HepG2 (cell line): ENCODE data around the gene NPC1. TPM values are rescaled to one million over a fixed set of nuclear protein-coding genes. Genes with fewer than 3 reads are reported as not detected.

Source experiments
- ATAC-seq: fragments of 200-7000 bp; cut with Tn5 transposase; 3 replicates; pipeline ENCODE4 v1.9.1; 2020; ENCODE audit warnings: mild to moderate bottlenecking, moderate library complexity
- BruUV-seq: library from RNA; stranded (reverse); fragments of 400-500 nt; replicated peaks from 2 replicates; lab custom pipeline; 2021; lab: Mats Ljungman, UMichigan
- CTCF ChIA-PET: fragments of 300-600 bp; formaldehyde crosslinking; extraction: SDS; loops from one replicate; lab custom pipeline; 2021; ENCODE audit warnings: low total read pairs, inconsistent platforms, low intra/inter-chr PET ratio; lab: Yijun Ruan, JAX
- POLR2A ChIA-PET: fragments of 350-600 bp; sonication (Branson Sonifier 250); formaldehyde crosslinking; loops from one replicate; lab custom pipeline; 2020; ENCODE audit warnings: antibody characterized with exemption, inconsistent platforms; lab: Yijun Ruan, JAX
- DNase-seq: peaks from one replicate; pipeline ENCODE4 v3.0.0-alpha.2; 2015; ENCODE audit warnings: low spot score
- FAIRE-seq: peaks from 3 replicates; lab custom pipeline; 2011; peaks lifted over from hg19 to GRCh38; lab: Jason Lieb, UNC
- H2AFZ ChIP-seq: one replicate; pipeline ENCODE4 v1.6.1; 2011; ENCODE audit warnings: low read length, inconsistent platforms
- H3K27ac ChIP-seq: fragments of 300-600 bp; 3 replicates; pipeline ENCODE4 v1.8.0; 2011; ENCODE audit warnings: mixed run types, mild to moderate bottlenecking, mixed read lengths, low read length, inconsistent platforms; ENCODE audit not compliant: insufficient read depth; ENCODE audit errors: extremely low read length
- H3K27me3 ChIP-seq, 2 experiments: fragments of 200-600 bp in 1 of 2; 2 replicates in 1 of 2; 3 replicates in 1 of 2; pipeline versions ENCODE4 v1.6.0 to v1.8.0; 2011; ENCODE audit warnings: low read length in 2 of 2, mild to moderate bottlenecking in 2 of 2, moderate library complexity in 2 of 2, inconsistent platforms in 1 of 2; ENCODE audit not compliant: insufficient read depth in 2 of 2, control insufficient read depth in 1 of 2
- H3K36me3 ChIP-seq, 2 experiments: fragments of 200-600 bp in 1 of 2; replicated peaks in 1 of 2; 2 replicates in 1 of 2; 3 replicates in 1 of 2; pipeline versions ENCODE4 v1.5.1 to v1.8.0; 2011; ENCODE audit warnings: low read length in 2 of 2, inconsistent platforms in 1 of 2; ENCODE audit not compliant: insufficient read depth in 2 of 2, control insufficient read depth in 1 of 2
- H3K4me1 ChIP-seq: 2 replicates; pipeline ENCODE4 v1.5.1; 2012; ENCODE audit warnings: low read length, inconsistent platforms; ENCODE audit not compliant: insufficient read depth
- H3K4me2 ChIP-seq: 2 replicates; pipeline ENCODE4 v1.6.0; 2011; ENCODE audit warnings: low read depth, low read length, inconsistent platforms
- H3K4me3 ChIP-seq, 3 experiments: fragments of 200-600 bp in 1 of 3; sonication (generic), shearing (Covaris generic) in 1 of 3; replicated peaks in 1 of 3; 2 replicates each; pipeline ENCODE4 v1.5.1; 2011 to 2016; ENCODE audit warnings: low read length in 3 of 3, inconsistent platforms in 2 of 3, low read depth in 2 of 3, mild to moderate bottlenecking in 2 of 3, control low read depth in 1 of 3, mixed read lengths in 1 of 3; ENCODE audit not compliant: insufficient read depth in 1 of 3
- H3K79me2 ChIP-seq: one replicate; pipeline ENCODE4 v1.6.1; 2011; ENCODE audit warnings: low read length, inconsistent platforms; ENCODE audit not compliant: insufficient read depth
- H3K9ac ChIP-seq: 2 replicates; pipeline ENCODE4 v1.6.0; 2011; ENCODE audit warnings: mild to moderate bottlenecking, low read depth, low read length, inconsistent platforms; ENCODE audit not compliant: insufficient read depth
- H3K9me3 ChIP-seq: 2 replicates; pipeline ENCODE4 v1.5.1; 2012; ENCODE audit warnings: mild to moderate bottlenecking, low read length
- H4K20me1 ChIP-seq: 2 replicates; pipeline ENCODE4 v1.6.0; 2011; ENCODE audit warnings: inconsistent platforms, mild to moderate bottlenecking, low read length, moderate library complexity; ENCODE audit not compliant: insufficient read depth
- FOSL2 ChIP-seq: sonication (generic); formaldehyde crosslinking; IDR thresholded peaks from 2 replicates; pipeline ENCODE4 v1.4.0; 2020; ENCODE audit warnings: missing genetic modification reagents
- FOXP1 ChIP-seq, 2 experiments: fragments of 450-650 bp in 1 of 2; IDR thresholded peaks; 2 replicates each; pipeline ENCODE4 v1.6.1; 2017 to 2018; ENCODE audit warnings: antibody characterized with exemption in 1 of 2
- IRF2 ChIP-seq: IDR thresholded peaks from 2 replicates; pipeline ENCODE4 v1.6.1; 2018; ENCODE audit warnings: missing genetic modification reagents, missing compliant biosample characterization
- KDM5A ChIP-seq: fragments of 200-600 bp; sonication (generic); IDR thresholded peaks from 2 replicates; pipeline ENCODE4 v1.7.0; 2018; ENCODE audit warnings: antibody characterized with exemption, mild to moderate bottlenecking, low read length, borderline replicate concordance
- MIXL1 ChIP-seq: IDR thresholded peaks from 2 replicates; pipeline ENCODE4 v1.6.1; 2016
- SAP130 ChIP-seq: IDR thresholded peaks from 2 replicates; pipeline ENCODE4 v1.6.1; 2016; ENCODE audit warnings: low read depth
- SMC3 ChIP-seq: IDR thresholded peaks from 2 replicates; pipeline ENCODE4 v1.6.1; 2011; ENCODE audit warnings: low read length, improper control_type of control experiment
- SP4 ChIP-seq: sonication (generic); formaldehyde crosslinking; IDR thresholded peaks from 2 replicates; pipeline ENCODE4 v1.8.1; 2023; ENCODE audit warnings: mild to moderate bottlenecking, missing genetic modification reagents
- TCF7 ChIP-seq: sonication (generic); IDR thresholded peaks from 2 replicates; pipeline ENCODE4 v1.6.1; 2016; ENCODE audit warnings: antibody characterized with exemption, low read depth
- TGIF2 ChIP-seq: IDR thresholded peaks from 2 replicates; pipeline ENCODE4 v1.6.1; 2016; ENCODE audit warnings: control low read depth, missing compliant biosample characterization
- XRCC5 ChIP-seq: fragments of 200-400 bp; formaldehyde crosslinking; optimal IDR thresholded peaks from 2 replicates; pipeline ENCODE3; 2017; ENCODE audit warnings: mild to moderate bottlenecking, low read length
- YEATS2 ChIP-seq: sonication (generic); formaldehyde crosslinking; IDR thresholded peaks from 2 replicates; pipeline ENCODE4 v1.4.0; 2020; ENCODE audit warnings: missing genetic modification reagents, borderline replicate concordance
- ZNF138 ChIP-seq: sonication (generic); formaldehyde crosslinking; IDR thresholded peaks from 2 replicates; pipeline ENCODE4 v1.5.0; 2020; ENCODE audit warnings: mild to moderate bottlenecking, low read depth, missing genetic modification reagents
- ZNF260 ChIP-seq: sonication (generic); formaldehyde crosslinking; IDR thresholded peaks from 2 replicates; pipeline ENCODE4 v1.4.0; 2020; ENCODE audit warnings: missing genetic modification reagents, low read depth, mild to moderate bottlenecking, borderline replicate concordance
- ZNF264 ChIP-seq: sonication (generic); formaldehyde crosslinking; IDR thresholded peaks from 2 replicates; pipeline ENCODE4 v1.4.0; 2020; ENCODE audit warnings: missing genetic modification reagents
- ZNF615 ChIP-seq: sonication (generic); formaldehyde crosslinking; IDR thresholded peaks from 2 replicates; pipeline ENCODE4 v1.5.0; 2020; ENCODE audit warnings: mild to moderate bottlenecking, missing genetic modification reagents, borderline replicate concordance
- ZNF850 ChIP-seq: sonication (generic); formaldehyde crosslinking; conservative IDR thresholded peaks from 2 replicates; pipeline ENCODE4 v1.9.0; 2021; ENCODE audit warnings: mild to moderate bottlenecking, missing genetic modification reagents
- WGBS: methylation state at CpG from one replicate; pipeline ENCODE4 v1.1.6; 2017; ENCODE audit warnings: low lambda C conversion rate; 5-methylcytosine and 5-hydroxymethylcytosine counted together
- in situ Hi-C: cut with HindIII; loops from 2 replicates; pipeline ENCODE4 v1.10.0; 2017; ENCODE audit warnings: low pct_unique_long_range_greater_than_20kb; ENCODE audit not compliant: extremely low pct_ligation_motif_present
- intact Hi-C: fragments of 100-400 bp; cut with micrococcal nuclease; formaldehyde crosslinking; loops from one replicate; pipeline ENCODE4 v1.10.0; 2022; ENCODE audit not compliant: unreplicated experiment
- polyA plus RNA-seq, 8 experiments: library from polyadenylated mRNA; depleted of rRNA in 3 of 8; stranded (reverse) in 7 of 8; unstranded in 1 of 8; fragments of >200 nt; fragmentation: Illumina TruSeq in 4 of 8; extraction: Trizol in 4 of 8; gene quantifications; 2 replicates each; pipeline versions ENCODE4 v1.2.1 to v1.2.3, GENCODE V29; 2011 to 2016; ENCODE audit warnings: low read depth in 4 of 8, missing spikeins in 1 of 8, mixed read lengths in 1 of 8; ENCODE audit not compliant: insufficient read depth in 1 of 8
- total RNA-seq, 5 experiments: library from RNA; depleted of rRNA; stranded (reverse); fragments of >200 nt; fragmentation: Illumina TruSeq; extraction: Trizol; gene quantifications; 2 replicates each; pipeline ENCODE4 v1.2.3, GENCODE V29; 2016; ENCODE audit warnings: low read depth in 1 of 5
- TF ChIP-seq, protein P1 (sequence below): IDR thresholded peaks from 2 replicates; pipeline ENCODE4 v1.6.1; 2016; ENCODE audit warnings: low read depth
- TF ChIP-seq, protein P2 (sequence below): sonication (generic); formaldehyde crosslinking; conservative IDR thresholded peaks from 2 replicates; pipeline ENCODE4 v1.4.0; 2020; ENCODE audit warnings: missing genetic modification reagents

NPC1 gene
- total and polyA plus RNA-seq, 2 of the 13 experiments (the other 11 are each of a cell fraction or from before 2014, with no cell fraction given), result 46.5 to 114 TPM

DNA sequence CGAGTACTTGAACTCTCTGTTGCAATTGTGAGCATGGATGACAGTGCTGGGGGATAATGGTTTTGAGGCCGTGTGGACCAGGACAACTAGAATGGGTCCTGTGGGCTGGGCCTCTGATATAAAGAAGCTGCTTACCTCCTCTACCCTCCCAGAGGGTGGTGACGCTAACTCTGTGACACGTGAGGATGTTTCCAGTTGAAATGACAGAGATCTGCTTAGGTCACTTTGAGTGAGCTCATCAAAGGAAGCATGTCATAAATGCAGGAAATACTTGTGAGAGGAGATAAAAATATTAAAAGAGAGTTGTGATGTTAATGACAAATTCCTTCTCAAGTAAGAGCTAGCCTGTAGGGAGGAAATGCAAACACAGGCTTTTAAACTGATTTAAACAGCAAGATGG is 66.6 kb downstream of the NPC1 start (continued):
- TF ChIP-seq, protein P1, sequence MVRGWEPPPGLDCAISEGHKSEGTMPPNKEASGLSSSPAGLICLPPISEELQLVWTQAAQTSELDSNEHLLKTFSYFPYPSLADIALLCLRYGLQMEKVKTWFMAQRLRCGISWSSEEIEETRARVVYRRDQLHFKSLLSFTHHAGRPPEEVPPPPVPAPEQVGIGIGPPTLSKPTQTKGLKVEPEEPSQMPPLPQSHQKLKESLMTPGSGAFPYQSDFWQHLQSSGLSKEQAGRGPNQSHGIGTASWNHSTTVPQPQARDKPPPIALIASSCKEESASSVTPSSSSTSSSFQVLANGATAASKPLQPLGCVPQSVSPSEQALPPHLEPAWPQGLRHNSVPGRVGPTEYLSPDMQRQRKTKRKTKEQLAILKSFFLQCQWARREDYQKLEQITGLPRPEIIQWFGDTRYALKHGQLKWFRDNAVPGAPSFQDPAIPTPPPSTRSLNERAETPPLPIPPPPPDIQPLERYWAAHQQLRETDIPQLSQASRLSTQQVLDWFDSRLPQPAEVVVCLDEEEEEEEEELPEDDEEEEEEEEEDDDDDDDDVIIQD (CRISPR knock-in tag), result no peak

DNA sequence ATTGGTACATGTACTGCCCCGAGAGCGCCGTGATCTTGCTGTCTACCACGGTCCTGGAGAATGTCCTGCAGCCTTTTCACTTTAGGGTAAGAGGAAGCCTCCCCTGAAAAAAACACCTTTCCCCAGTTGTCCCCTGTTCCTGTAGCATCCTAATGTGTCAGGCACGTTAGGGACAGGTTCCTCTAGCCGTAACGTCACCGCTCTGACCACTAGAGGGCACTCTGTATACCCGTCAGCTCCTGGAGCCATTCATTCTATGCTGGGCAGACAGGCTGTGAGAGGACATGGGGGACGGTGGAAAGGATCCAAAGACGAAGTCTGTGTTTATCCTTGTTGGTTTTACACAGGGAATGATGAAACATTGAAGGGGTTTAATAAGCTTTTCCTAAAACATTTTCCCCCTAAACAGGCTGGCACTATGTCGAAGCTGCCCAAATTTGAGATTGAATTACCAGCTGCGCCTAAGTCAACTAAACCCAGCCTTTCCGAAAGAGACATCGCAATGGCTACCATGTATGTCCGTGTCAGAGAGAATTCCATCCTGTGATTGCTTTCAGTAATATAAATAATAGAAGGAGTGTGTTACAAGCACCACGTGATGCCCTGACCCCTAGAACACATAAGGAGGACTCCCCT is 70.3 kb downstream of the NPC1 start:
- Histone ChIP-seq H3K27ac (peak overlapping the region; percentile 17), H3K4me3 (no peak overlapping the region), H3K4me1 (peaks cover 5% of the 10 kb centered on the region; the same call in 1 of the 2 replicates), H3K9me3 (no peaks in the 10 kb centered on the region), H3K36me3 (peaks cover 7 to 47% of the 10 kb centered on the region in 2 experiments; a peak in 4 of 5 replicates), H3K4me2 (no peak overlapping the region), H3K79me2 (no peaks in the 10 kb centered on the region), H4K20me1 (no peaks in the 10 kb centered on the region), H3K9ac (no peak overlapping the region), H3K27me3 (no peaks in the 10 kb centered on the region), H2AFZ (no peak overlapping the region)
- intact Hi-C loops, result loop anchor here (1.0 to 10.0 kb wide), 3 partner anchors 41 to 189 kb away; no protein-coding TSS in a partner anchor
- in situ Hi-C loops, result loop anchor here (5.0 to 10.0 kb wide), 2 partner anchors 71 to 189 kb away; partner anchors contain the start of gene NPC1
- FAIRE-seq (peak; percentile 92), DNase-seq (peak; percentile 76), ATAC-seq (peak; percentile 99)
- ChIA-PET POLR2A (interaction anchor here (1.1 kb wide), 1 partner anchor 69 kb away, joined by 3 read pairs; no protein-coding TSS in a partner anchor), CTCF (interaction anchor here (0.6 to 1.4 kb wide), 6 partner anchors 15 to 297 kb away, joined by 3 to 6 read pairs (median 4); partner anchors contain the start of gene NPC1)
- WGBS, result 69% methylated on average over 13 of the region's 17 CpGs
- no TSS peak for BruUV-seq
- peak; percentile 53 for TF ChIP-seq FOSL2 (CRISPR knock-in tag)
- peak; percentile 83 for TF ChIP-seq XRCC5
- TF ChIP-seq ZNF260 (CRISPR knock-in tag), result no peak
- TF ChIP-seq TCF7, result no peak
- TF ChIP-seq MIXL1 (CRISPR knock-in tag), result peak; percentile 54; the same call in 1 of the 2 replicates
- no peak for TF ChIP-seq ZNF850 (CRISPR knock-in tag)
- TF ChIP-seq TGIF2 (CRISPR knock-in tag), result 0 out of 2 replicates have a peak, but pooled peaks have one; percentile 39
- peak; percentile 84 for TF ChIP-seq SMC3
- no peak for TF ChIP-seq ZNF615 (CRISPR knock-in tag)
- TF ChIP-seq FOXP1 (IDR thresholded peaks at IDR 0.05), result no peak
- TF ChIP-seq FOXP1 (CRISPR knock-in tag; IDR thresholded peaks at IDR 0.05), result no peak
- TF ChIP-seq, protein P2, sequence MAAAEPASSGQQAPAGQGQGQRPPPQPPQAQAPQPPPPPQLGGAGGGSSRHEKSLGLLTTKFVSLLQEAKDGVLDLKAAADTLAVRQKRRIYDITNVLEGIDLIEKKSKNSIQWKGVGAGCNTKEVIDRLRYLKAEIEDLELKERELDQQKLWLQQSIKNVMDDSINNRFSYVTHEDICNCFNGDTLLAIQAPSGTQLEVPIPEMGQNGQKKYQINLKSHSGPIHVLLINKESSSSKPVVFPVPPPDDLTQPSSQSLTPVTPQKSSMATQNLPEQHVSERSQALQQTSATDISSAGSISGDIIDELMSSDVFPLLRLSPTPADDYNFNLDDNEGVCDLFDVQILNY (CRISPR knock-in tag), result no peak
- TF ChIP-seq SP4 (CRISPR knock-in tag), result no peak
- no peak for TF ChIP-seq KDM5A
- TF ChIP-seq IRF2 (CRISPR knock-in tag), result peak; percentile 57; the same call in 1 of the 2 replicates
- TF ChIP-seq ZNF138 (CRISPR knock-in tag), result no peak
- TF ChIP-seq ZNF264 (CRISPR knock-in tag), result no peak
- peak; percentile 60; the same call in 1 of the 2 replicates for TF ChIP-seq YEATS2 (CRISPR knock-in tag)
- TF ChIP-seq SAP130, result peak; percentile 71
